Urinary bladder (tissue), 4 donors: ENCODE results near the gene SLC1A4. TPM values are rescaled to one million over a fixed set of nuclear protein-coding genes. Genes with fewer than 3 reads are reported as not detected.

Source experiments
- DNase-seq: peaks from one replicate; pipeline ENCODE4 v3.0.0-alpha.2; 2015; ENCODE audit errors: extremely low spot score
- H3K27ac ChIP-seq: one replicate; pipeline ENCODE4 v1.5.1; 2013; ENCODE audit warnings: low read depth, mild to moderate bottlenecking, moderate library complexity
- H3K36me3 ChIP-seq: one replicate; pipeline ENCODE4 v1.6.1; 2013; ENCODE audit warnings: mild to moderate bottlenecking, moderate library complexity; ENCODE audit not compliant: insufficient read depth
- H3K4me1 ChIP-seq: one replicate; pipeline ENCODE4 v1.6.1; 2013; ENCODE audit warnings: mild to moderate bottlenecking, moderate library complexity; ENCODE audit not compliant: insufficient read depth
- H3K4me3 ChIP-seq: one replicate; pipeline ENCODE4 v1.5.1; 2013; ENCODE audit warnings: low read depth, low read length
- WGBS: extraction: QIAGEN DNeasy Blood & Tissue Kit; methylation state at CpG from one replicate; pipeline ENCODE4 v1.1.7; 2013; 5-methylcytosine and 5-hydroxymethylcytosine counted together
- polyA plus RNA-seq: library from polyadenylated mRNA; stranded (reverse); fragments of 200-250 nt; gene quantifications from one replicate; pipeline ENCODE4 v1.2.3, GENCODE V29; 2013
- total RNA-seq: library from RNA; depleted of rRNA; stranded (reverse); fragments of >200 nt; gene quantifications from one replicate; pipeline ENCODE4 v1.2.3, GENCODE V29; 2014
- donor health status: healthy with polysubstance abuse.
- donor health status: healthy.

Gene SLC1A4
- total and polyA plus RNA-seq, 2 donors: 4.8 to 13.5 TPM

DNA sequence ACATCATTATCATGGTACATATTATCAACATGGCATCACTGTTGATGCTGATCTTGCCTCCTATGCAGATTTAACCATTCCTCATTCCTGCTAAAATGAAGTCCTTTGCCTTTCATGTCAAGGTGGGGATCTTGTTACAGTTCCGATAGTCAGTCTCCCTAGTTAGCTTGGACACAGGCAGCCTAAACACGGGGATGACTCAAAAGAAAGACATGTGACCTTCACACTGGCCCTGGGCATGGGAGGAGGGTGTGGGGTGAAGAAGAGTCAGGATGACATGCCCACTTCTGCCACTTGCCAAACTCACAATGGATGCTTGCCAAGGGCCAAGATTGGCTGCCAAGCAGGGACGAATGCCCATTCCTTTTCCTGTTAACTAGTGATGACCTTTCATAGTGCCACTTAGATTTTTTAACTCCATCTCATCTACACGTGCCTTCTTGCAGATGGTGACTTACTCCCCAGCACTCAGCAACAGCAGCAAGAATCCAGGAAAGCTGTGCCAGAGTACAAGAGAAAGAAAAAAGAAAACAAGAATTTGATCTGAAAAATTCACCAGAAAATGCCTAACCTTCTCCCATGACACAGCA, 13.9 kb upstream of the SLC1A4 start:
- Histone ChIP-seq H3K4me3 (no peak overlapping the region), H3K36me3 (no peaks in the 10 kb centered on the region), H3K4me1 (no peaks in the 10 kb centered on the region), H3K27ac (no peak overlapping the region)
- 23% methylated on average over 4 of the region's 4 CpGs for WGBS
- DNase-seq: no peak

- no peaks in the 10 kb centered on the region for H3K4me1 ChIP-seq
- no peak overlapping the region for H3K27ac ChIP-seq
- whole genome bisulfite sequencing: 86% methylated on average over 1 of the region's 1 CpG
- no peak overlapping the region for H3K4me3 ChIP-seq
- H3K36me3 ChIP-seq: no peaks in the 10 kb centered on the region
- no peak for DNase-seq
Measured at GRCh38 chr2:64976276-64976675, 12.9 kb upstream of the SLC1A4 start.

- no peaks in the 10 kb centered on the region for H3K4me1 ChIP-seq
- H3K27ac ChIP-seq: no peak overlapping the region
- no peaks in the 10 kb centered on the region for H3K36me3 ChIP-seq
- no peak overlapping the region for H3K4me3 ChIP-seq
- DNase-seq: no peak
- 95% methylated on average over 4 of the region's 4 CpGs for WGBS
Measured at GRCh38 chr2:64978514-64979268, 10.5 kb upstream of the SLC1A4 start.

DNA sequence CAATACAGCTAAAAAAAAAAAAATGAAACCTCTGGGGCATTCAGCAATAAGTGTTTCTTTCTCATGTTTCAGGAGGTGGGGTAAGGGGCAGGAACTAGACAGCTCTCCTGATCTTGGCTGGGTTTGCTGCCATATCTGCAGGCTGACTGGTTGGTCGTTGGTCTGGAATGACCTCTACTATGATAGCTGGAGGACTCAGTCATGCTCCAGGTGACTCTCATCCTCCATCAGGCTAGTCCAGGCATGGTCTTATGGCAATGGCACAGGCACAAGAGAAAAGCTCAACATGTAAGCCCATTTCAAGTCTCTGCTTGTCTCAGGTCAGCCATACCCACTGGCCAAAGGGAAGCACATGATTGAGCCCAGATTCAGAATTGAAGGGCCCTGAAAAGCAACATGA, 9.5 kb upstream of the SLC1A4 start:
- Histone ChIP-seq H3K4me3 (no peak overlapping the region), H3K36me3 (no peaks in the 10 kb centered on the region), H3K27ac (no peak overlapping the region), H3K4me1 (no peaks in the 10 kb centered on the region)
- 49% methylated on average over 1 of the region's 1 CpG for WGBS
- DNase-seq: no peak

DNA sequence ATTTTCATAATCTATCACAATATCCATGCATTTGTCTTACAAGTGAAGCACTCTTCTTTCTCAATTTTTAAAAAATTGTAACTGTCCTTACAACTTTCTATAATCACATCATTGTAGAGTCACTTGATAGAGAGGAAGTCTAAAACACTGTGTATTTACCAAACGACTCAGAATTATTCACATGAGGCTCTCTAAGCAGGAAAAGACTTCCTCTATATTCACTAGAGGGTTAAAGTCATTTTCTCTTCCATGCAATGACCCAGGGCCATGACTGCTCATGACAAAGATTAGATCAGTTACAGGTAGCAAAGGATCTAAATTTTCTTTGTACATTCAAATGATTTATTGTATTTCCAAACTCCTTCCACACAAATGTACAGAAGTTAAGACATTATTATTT, 9.0 kb upstream of the SLC1A4 start:
- Histone ChIP-seq H3K27ac (no peak overlapping the region), H3K4me3 (no peak overlapping the region), H3K36me3 (no peaks in the 10 kb centered on the region), H3K4me1 (no peaks in the 10 kb centered on the region)
- WGBS: 51% methylated on average over 1 of the region's 1 CpG
- DNase-seq: no peak

GRCh38 chr2:64982311-64982857, 6.8 kb upstream of the SLC1A4 start:
- 83% methylated on average over 2 of the region's 2 CpGs for WGBS
- DNase-seq: no peak

GRCh38 chr2:64982932-64983331, 6.3 kb upstream of the SLC1A4 start:
- WGBS: 69% methylated on average over 2 of the region's 2 CpGs
- no peaks in the 10 kb centered on the region for H3K4me1 ChIP-seq
- no peak overlapping the region for H3K4me3 ChIP-seq
- H3K36me3 ChIP-seq: no peaks in the 10 kb centered on the region
- no peak for DNase-seq
- no peak overlapping the region for H3K27ac ChIP-seq

More at GRCh38 chr2:64982311-64982857, 6.8 kb upstream of the SLC1A4 start:
- no peaks in the 10 kb centered on the region for H3K36me3 ChIP-seq
- no peaks in the 10 kb centered on the region for H3K4me1 ChIP-seq
- H3K4me3 ChIP-seq: no peak overlapping the region
- no peak overlapping the region for H3K27ac ChIP-seq

- Histone ChIP-seq H3K27ac (no peak overlapping the region), H3K4me1 (peaks cover 4% of the 10 kb centered on the region), H3K36me3 (no peaks in the 10 kb centered on the region), H3K4me3 (no peak overlapping the region)
- 95% methylated on average over 7 of the region's 7 CpGs for WGBS
- no peak for DNase-seq
Measured at GRCh38 chr2:64985447-64985846, 3.8 kb upstream of the SLC1A4 start.

DNA sequence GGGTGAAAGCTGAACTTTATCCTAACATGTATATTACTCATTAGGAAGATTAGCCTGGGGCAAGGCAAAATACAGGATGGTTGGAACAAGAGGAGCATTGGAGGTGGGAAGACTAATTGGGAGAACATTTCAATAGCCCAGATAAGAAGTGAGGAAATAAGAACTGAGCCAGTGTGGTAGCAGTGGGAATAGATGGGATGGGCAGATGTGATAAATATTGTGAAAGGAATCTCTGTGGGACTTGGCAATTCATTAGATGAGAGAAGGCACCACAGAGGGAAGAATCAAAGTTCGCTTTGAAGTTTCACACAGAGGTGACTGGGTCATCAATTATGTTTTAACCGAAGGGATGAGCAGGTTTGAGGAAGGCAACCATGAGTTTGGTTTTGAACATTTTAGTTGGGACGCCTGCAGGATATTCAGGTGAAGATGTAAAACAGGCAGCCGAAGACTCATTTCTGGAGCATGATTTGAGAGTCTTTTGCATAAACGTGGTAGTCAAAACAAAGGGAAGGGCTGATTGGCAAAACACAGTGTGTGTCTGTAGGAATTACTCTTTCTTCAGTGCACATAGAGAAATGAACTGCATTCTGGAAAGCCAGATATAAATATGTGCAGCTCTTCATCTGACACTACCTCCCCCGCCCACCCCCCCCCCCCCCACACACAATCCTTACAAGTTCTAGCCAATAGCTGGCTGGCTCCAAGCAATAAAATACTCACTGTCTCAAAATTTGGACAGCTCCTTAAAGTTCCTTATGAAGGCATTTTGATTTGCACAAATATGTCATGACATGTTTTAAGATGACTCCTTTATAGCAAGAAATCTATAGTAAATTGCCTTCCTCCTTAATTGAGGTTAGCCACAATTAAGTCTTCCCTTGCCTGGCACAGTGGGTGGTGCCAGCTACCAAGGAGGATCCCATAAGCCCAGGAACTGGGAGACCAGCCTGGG, 1.9 kb upstream of the SLC1A4 start:
- H3K4me1 ChIP-seq: peaks cover 4% of the 10 kb centered on the region
- H3K4me3 ChIP-seq: no peak overlapping the region
- H3K36me3 ChIP-seq: no peaks in the 10 kb centered on the region
- DNase-seq: no peak
- 30% methylated on average over 6 of the region's 6 CpGs for WGBS
- no peak overlapping the region for H3K27ac ChIP-seq

DNA sequence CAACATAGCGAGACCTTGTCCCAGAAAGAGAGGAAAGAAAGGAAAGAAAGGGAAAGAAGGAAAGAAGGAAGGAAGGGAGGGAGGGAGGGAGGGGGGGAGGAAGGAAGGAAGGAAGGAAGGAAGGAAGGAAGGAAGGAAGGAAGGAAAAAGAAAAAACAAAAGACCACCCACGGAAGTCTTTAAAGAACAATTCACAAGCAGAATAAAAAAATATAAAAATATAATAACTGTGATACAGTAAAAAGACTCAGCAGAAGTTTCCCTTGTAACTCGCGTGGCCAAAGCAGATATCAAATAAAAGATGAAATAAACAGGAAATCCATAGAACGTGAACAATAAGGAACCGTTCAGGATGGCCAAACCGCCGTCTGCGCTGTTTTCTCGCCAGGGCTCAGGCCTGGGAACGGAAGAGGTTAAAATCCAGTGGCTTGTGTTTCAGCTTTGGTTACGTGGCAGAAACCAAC, 1.2 kb upstream of the SLC1A4 start:
- DNase-seq: no peak
- WGBS: 2% methylated on average over 12 of the region's 12 CpGs
- peaks cover 4% of the 10 kb centered on the region for H3K4me1 ChIP-seq
- peak overlapping the region; percentile 68 for H3K4me3 ChIP-seq
- no peaks in the 10 kb centered on the region for H3K36me3 ChIP-seq
- peak overlapping the region; percentile 91 for H3K27ac ChIP-seq

DNA sequence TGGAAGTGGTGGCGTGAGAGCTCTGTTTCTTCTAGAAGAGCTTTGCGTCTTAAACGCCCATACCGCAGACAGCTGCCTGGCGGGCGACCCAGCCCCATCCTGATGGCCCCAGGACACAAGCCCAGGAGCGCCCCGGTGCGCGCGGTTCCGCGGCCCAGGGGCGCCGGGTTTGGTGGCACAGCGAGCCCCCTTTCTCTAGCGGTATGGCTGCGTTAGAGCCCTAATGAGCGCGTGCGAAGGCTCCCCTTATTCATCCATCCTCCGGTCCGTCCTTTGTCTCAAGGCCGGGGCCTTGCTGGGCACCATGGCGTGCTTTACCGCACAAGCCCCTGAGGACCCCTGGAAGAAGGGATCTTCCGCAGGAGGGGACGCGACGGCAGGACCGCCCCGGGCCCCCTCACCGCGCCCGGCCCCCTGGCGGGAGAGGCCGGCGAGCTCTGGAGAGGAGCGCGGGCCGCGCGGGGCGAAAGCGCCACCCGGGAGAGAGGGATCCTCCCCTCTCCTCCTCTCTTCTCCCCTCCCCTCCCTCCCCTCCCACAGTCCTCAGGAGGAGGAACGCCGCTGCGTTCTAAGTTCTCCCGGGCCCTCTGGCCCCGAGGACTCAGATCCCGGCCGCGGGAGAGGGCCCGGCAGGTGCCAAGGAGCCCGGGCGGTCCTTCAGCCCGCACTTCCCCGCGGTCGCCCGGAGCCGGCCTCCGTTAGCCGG, 626 bp upstream of the SLC1A4 start:
- peak overlapping the region; percentile 68 for H3K4me3 ChIP-seq
- WGBS: under 1% methylated on average over 65 of the region's 65 CpGs
- peaks cover 4% of the 10 kb centered on the region for H3K4me1 ChIP-seq
- H3K36me3 ChIP-seq: no peaks in the 10 kb centered on the region
- peak; percentile 53 for DNase-seq
- H3K27ac ChIP-seq: peak overlapping the region; percentile 91

DNA sequence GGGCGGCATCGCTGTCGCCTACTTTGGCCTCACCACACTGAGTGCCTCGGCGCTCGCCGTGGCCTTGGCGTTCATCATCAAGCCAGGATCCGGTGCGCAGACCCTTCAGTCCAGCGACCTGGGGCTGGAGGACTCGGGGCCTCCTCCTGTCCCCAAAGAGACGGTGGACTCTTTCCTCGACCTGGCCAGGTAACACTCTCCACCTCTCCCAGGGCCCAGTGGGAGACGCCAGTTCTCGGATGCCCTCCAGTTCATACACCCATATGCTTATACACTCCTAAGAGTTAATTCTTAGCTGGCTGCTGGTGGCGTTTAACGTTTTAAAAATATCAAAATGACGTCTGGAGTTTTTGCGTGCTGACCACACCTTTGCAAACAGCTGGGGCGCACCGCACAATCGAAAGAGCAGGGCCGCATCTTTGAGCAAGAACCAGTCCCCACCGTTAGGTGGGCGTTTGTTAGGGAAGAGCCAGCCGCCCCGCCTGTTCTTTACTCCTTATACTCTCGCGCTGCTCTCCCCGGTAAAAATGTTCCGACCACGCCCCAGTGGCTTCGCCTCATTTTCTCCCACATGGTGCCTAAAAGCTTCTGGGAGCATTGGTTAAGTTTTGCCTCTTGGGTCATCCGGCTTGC, 899 bp downstream of the SLC1A4 start:
- WGBS: 22% methylated on average over 35 of the region's 35 CpGs
- H3K4me1 ChIP-seq: peaks cover 4% of the 10 kb centered on the region
- H3K27ac ChIP-seq: no peak overlapping the region
- no peak for DNase-seq
- H3K36me3 ChIP-seq: no peaks in the 10 kb centered on the region
- H3K4me3 ChIP-seq: peak overlapping the region; percentile 68
